IMR-90 (cell line): ENCODE measurements around the gene TFIP11. TPM values are rescaled to one million over a fixed set of nuclear protein-coding genes. Genes with fewer than 3 reads are reported as not detected.

Experiments used
- ATAC-seq: fragments of 200-7000 bp; cut with Tn5 transposase; 2 replicates; pipeline ENCODE4 v1.9.1; 2020; ENCODE audit warnings: low read depth, mild to moderate bottlenecking, moderate library complexity
- BruUV-seq: library from RNA; stranded (reverse); fragments of 400-500 nt; replicated peaks from 2 replicates; lab custom pipeline; 2021; lab: Mats Ljungman, UMichigan
- CTCF ChIA-PET: fragments of 300-600 bp; formaldehyde crosslinking; extraction: SDS; loops from one replicate; lab custom pipeline; 2021; ENCODE audit warnings: antibody characterized with exemption; lab: Yijun Ruan, JAX
- POLR2A ChIA-PET: fragments of 300-600 bp; sonication (Branson Sonifier 250); formaldehyde crosslinking; loops from one replicate; lab custom pipeline; 2022; ENCODE audit warnings: antibody characterized with exemption; ENCODE audit not compliant: unreplicated experiment; lab: Charles Lee
- DNase-seq: peaks from one replicate; pipeline ENCODE4 v3.0.0; 2013
- H2AFZ ChIP-seq: replicated peaks from 2 replicates; pipeline ENCODE3; 2013; ENCODE audit warnings: low read length, mild to moderate bottlenecking; ENCODE audit not compliant: poor library complexity
- H2AK5ac ChIP-seq: 2 replicates; pipeline ENCODE4 v1.6.1; 2013; ENCODE audit warnings: low read depth, low read length, inconsistent platforms
- H2AK9ac ChIP-seq: replicated peaks from 2 replicates; pipeline ENCODE3; 2013; ENCODE audit warnings: mild to moderate bottlenecking, low read depth, low read length, moderate library complexity; ENCODE audit not compliant: poor library complexity
- H2BK120ac ChIP-seq: 2 replicates; pipeline ENCODE4 v1.6.1; 2013; ENCODE audit warnings: low read depth, low read length, inconsistent platforms
- H2BK15ac ChIP-seq: 3 replicates; pipeline ENCODE4 v1.6.1; 2013; ENCODE audit warnings: low read depth, low read length, inconsistent platforms
- H2BK20ac ChIP-seq: 2 replicates; pipeline ENCODE4 v1.6.1; 2013; ENCODE audit warnings: low read depth, mild to moderate bottlenecking, inconsistent platforms, low read length, moderate library complexity
- H2BK5ac ChIP-seq: 2 replicates; pipeline ENCODE4 v1.6.1; 2013; ENCODE audit warnings: mild to moderate bottlenecking, low read depth, low read length, inconsistent platforms; ENCODE audit not compliant: poor library complexity, severe bottlenecking
- H3K14ac ChIP-seq: replicated peaks from 2 replicates; pipeline ENCODE4 v1.6.1; 2013; ENCODE audit warnings: low read depth, low read length, inconsistent platforms
- H3K18ac ChIP-seq: 2 replicates; pipeline ENCODE4 v1.6.1; 2013; ENCODE audit warnings: low read depth, low read length, control low read depth
- H3K23ac ChIP-seq: 2 replicates; pipeline ENCODE4 v1.6.1; 2013; ENCODE audit warnings: low read depth, low read length, inconsistent platforms
- H3K27ac ChIP-seq: 2 replicates; pipeline ENCODE4 v1.5.1; 2013; ENCODE audit warnings: mild to moderate bottlenecking, control low read depth, low read length; ENCODE audit not compliant: insufficient read depth
- H3K27me3 ChIP-seq: 2 replicates; pipeline ENCODE4 v1.6.1; 2013; ENCODE audit warnings: low read length; ENCODE audit not compliant: control insufficient read depth, insufficient read depth
- H3K36me3 ChIP-seq: 2 replicates; pipeline ENCODE4 v1.6.1; 2013; ENCODE audit warnings: low read length, mixed read lengths; ENCODE audit not compliant: control insufficient read depth, insufficient read depth
- H3K4ac ChIP-seq: 2 replicates; pipeline ENCODE4 v1.6.1; 2013; ENCODE audit warnings: low read depth, low read length, inconsistent platforms
- H3K4me1 ChIP-seq: 2 replicates; pipeline ENCODE4 v1.6.1; 2013; ENCODE audit warnings: low read length, mixed read lengths; ENCODE audit not compliant: control insufficient read depth, insufficient read depth
- H3K4me2 ChIP-seq: 2 replicates; pipeline ENCODE4 v1.6.1; 2013; ENCODE audit warnings: low read depth, mild to moderate bottlenecking, control low read depth, low read length, moderate library complexity
- H3K4me3 ChIP-seq: 2 replicates; pipeline ENCODE4 v1.5.1; 2013; ENCODE audit warnings: low read depth, mild to moderate bottlenecking, control low read depth, low read length, moderate library complexity; ENCODE audit not compliant: insufficient read depth
- H3K56ac ChIP-seq: 2 replicates; pipeline ENCODE4 v1.6.1; 2013; ENCODE audit warnings: low read length, inconsistent platforms; ENCODE audit not compliant: insufficient read depth; ENCODE audit errors: extremely low read depth
- H3K79me1 ChIP-seq, 2 experiments: 2 replicates each; pipeline ENCODE4 v1.6.1; 2013; ENCODE audit warnings: low read length in 2 of 2, inconsistent platforms in 1 of 2, low read depth in 1 of 2
- H3K9ac ChIP-seq: 2 replicates; pipeline ENCODE4 v1.6.1; 2013; ENCODE audit warnings: low read depth, low read length, control low read depth
- H3K9me1 ChIP-seq: 2 replicates; pipeline ENCODE4 v1.6.1; 2013; ENCODE audit warnings: low read length, inconsistent platforms; ENCODE audit not compliant: insufficient read depth
- H3K9me3 ChIP-seq: 2 replicates; pipeline ENCODE4 v1.6.1; 2013; ENCODE audit warnings: low read length; ENCODE audit not compliant: control insufficient read depth, insufficient read depth
- H4K20me1 ChIP-seq: 2 replicates; pipeline ENCODE4 v1.6.1; 2013; ENCODE audit warnings: low read length, inconsistent platforms; ENCODE audit not compliant: insufficient read depth
- H4K5ac ChIP-seq: 2 replicates; pipeline ENCODE4 v1.6.1; 2013; ENCODE audit warnings: mild to moderate bottlenecking, low read depth, low read length, control low read depth
- H4K8ac ChIP-seq, 2 experiments: 2 replicates each; pipeline ENCODE4 v1.6.1; 2013; ENCODE audit warnings: low read depth in 2 of 2, low read length in 2 of 2, control low read depth in 1 of 2, inconsistent platforms in 1 of 2
- H4K91ac ChIP-seq: 2 replicates; pipeline ENCODE4 v1.6.1; 2013; ENCODE audit warnings: low read depth, low read length, inconsistent platforms; ENCODE audit not compliant: insufficient read depth
- BHLHE40 ChIP-seq: fragments of 150-350 bp; IDR thresholded peaks from 2 replicates; pipeline ENCODE4 v1.6.1; 2016; ENCODE audit warnings: mild to moderate bottlenecking, low read depth, low read length
- CEBPB ChIP-seq: IDR thresholded peaks from 2 replicates; pipeline ENCODE4 v1.6.1; 2012; ENCODE audit warnings: low read depth, low read length, improper control_type of control experiment
- CHD1 ChIP-seq: IDR thresholded peaks from 2 replicates; pipeline ENCODE4 v1.6.1; 2012; ENCODE audit warnings: low read depth, low read length, improper control_type of control experiment
- FOS ChIP-seq: fragments of 150-350 bp; IDR thresholded peaks from 2 replicates; pipeline ENCODE4 v1.6.1; 2016; ENCODE audit warnings: low read depth, low read length
- MAFK ChIP-seq: IDR thresholded peaks from 2 replicates; pipeline ENCODE4 v1.6.1; 2012; ENCODE audit warnings: low read depth, low read length, improper control_type of control experiment
- MAZ ChIP-seq: IDR thresholded peaks from 2 replicates; pipeline ENCODE4 v1.6.1; 2012; ENCODE audit warnings: low read depth, mild to moderate bottlenecking, low read length, improper control_type of control experiment, moderate library complexity, borderline replicate concordance
- MXI1 ChIP-seq: IDR thresholded peaks from 2 replicates; pipeline ENCODE4 v1.6.1; 2012; ENCODE audit warnings: low read depth, mild to moderate bottlenecking, low read length, moderate library complexity, borderline replicate concordance
- NFE2L2 ChIP-seq: fragments of 150-350 bp; IDR thresholded peaks from 2 replicates; pipeline ENCODE4 v1.6.1; 2016; ENCODE audit warnings: low read depth, mild to moderate bottlenecking, low read length
- POLR2A ChIP-seq: IDR thresholded peaks from 2 replicates; pipeline ENCODE4 v1.6.1; 2012; ENCODE audit warnings: mild to moderate bottlenecking, low read depth, low read length
- RAD21 ChIP-seq: IDR thresholded peaks from 2 replicates; pipeline ENCODE4 v1.6.1; 2012; ENCODE audit warnings: low read length, improper control_type of control experiment
- RCOR1 ChIP-seq: IDR thresholded peaks from 2 replicates; pipeline ENCODE4 v1.6.1; 2012; ENCODE audit warnings: mild to moderate bottlenecking, low read length, improper control_type of control experiment; ENCODE audit not compliant: insufficient replicate concordance
- RFX5 ChIP-seq: IDR thresholded peaks from 2 replicates; pipeline ENCODE4 v1.8.0; 2012; ENCODE audit warnings: low read depth, mild to moderate bottlenecking, low read length, moderate library complexity
- SMC3 ChIP-seq: fragments of 150-350 bp; IDR thresholded peaks from 2 replicates; pipeline ENCODE4 v1.6.1; 2016; ENCODE audit warnings: low read depth, mild to moderate bottlenecking, antibody characterized with exemption, low read length, moderate library complexity
- WGBS, 2 experiments: methylation state at CpG; one replicate each; pipeline versions ENCODE4 v1.1.5 to v1.1.7; 2013; ENCODE audit warnings: missing lambda C conversion rate in 2 of 2; ENCODE audit not compliant: insufficient read length in 1 of 2; ENCODE audit errors: extremely low coverage in 2 of 2; 5-methylcytosine and 5-hydroxymethylcytosine counted together
- dilution Hi-C: fragments of 300-500 bp; cut with HindIII; formaldehyde crosslinking; loops from one replicate; pipeline ENCODE4 v1.14.3; 2018; ENCODE audit warnings: low sequenced_read_pairs; ENCODE audit not compliant: unreplicated experiment
- in situ Hi-C: fragments of 300-500 bp; cut with MboI; formaldehyde crosslinking; loops from 3 replicates; pipeline ENCODE4 v1.14.3; 2019; ENCODE audit warnings: low sequenced_read_pairs, inconsistent platforms, mixed read lengths
- intact Hi-C: fragments of 100-400 bp; cut with micrococcal nuclease; formaldehyde crosslinking; loops from 2 replicates; pipeline ENCODE4 v1.10.0; 2022
- polyA plus RNA-seq, 3 experiments: library from polyadenylated mRNA; depleted of rRNA; stranded (reverse); fragments of >200 nt; gene quantifications; 2 replicates each; pipeline ENCODE4 v1.2.3, GENCODE V29; 2012; ENCODE audit warnings: low replicate concordance in 1 of 3
- total RNA-seq: library from RNA; depleted of rRNA; stranded (reverse); fragments of >200 nt; gene quantifications from 2 replicates; pipeline ENCODE4 v1.2.3, GENCODE V29; 2012
- TF ChIP-seq, protein P1 (sequence below): fragments of 150-350 bp; IDR thresholded peaks from 2 replicates; pipeline ENCODE4 v1.6.1; 2017; ENCODE audit warnings: mild to moderate bottlenecking, antibody characterized with exemption, low read length, low read depth
- TF ChIP-seq, protein P2 (sequence below): conservative IDR thresholded peaks from 2 replicates; pipeline ENCODE4 v1.5.1; 2012; ENCODE audit warnings: mild to moderate bottlenecking, low read depth, low read length, improper control_type of control experiment
- TF ChIP-seq, protein P3 (sequence below): fragments of 150-350 bp; IDR thresholded peaks from 2 replicates; pipeline ENCODE4 v1.6.1; 2016; ENCODE audit warnings: low read depth, mild to moderate bottlenecking, low read length, moderate library complexity, borderline replicate concordance

Gene TFIP11
- total and polyA plus RNA-seq, 2 of the 4 experiments (the other 2 are of a cell fraction): 22.5 to 43.2 TPM

DNA sequence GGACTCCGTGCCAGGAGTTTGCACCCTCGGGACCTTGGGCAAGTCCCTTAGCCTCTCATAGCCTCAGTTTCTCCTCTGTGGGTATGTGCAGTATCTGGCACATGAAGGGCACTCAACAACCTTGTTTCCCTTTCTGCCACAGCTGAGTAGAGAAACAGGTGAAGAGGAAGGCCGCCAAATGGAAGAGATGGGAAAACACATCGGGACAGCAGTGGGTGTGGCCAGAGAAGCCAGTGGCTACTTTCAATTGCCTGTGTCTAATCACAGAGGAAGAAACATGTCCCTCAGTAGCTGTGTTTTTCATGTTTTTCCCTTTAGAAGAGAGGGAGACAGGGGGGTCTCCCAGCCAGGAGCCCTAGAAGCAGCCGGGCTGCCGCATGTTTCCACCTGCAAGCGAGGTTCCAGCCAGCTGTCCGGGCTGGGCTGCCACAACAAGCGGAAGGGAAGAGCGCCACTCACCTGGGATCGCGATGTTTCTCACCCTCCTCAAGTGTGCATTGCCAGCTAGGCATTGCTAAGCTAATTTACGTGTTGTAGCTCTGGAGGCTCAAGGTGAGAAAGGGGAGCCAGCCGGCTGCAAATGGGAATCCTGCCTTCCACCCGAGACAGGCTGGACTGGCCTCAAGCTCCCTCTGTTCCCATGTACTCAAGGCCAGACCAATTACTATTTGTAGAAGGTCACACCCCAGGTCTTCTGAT, 66.5 kb downstream of the TFIP11 start:
- POLR2A ChIA-PET: no interaction called here
- ATAC-seq (no peak), DNase-seq (no peak)
- CTCF ChIA-PET: no interaction called here
- Histone ChIP-seq H3K4me3 (no peak overlapping the region), H2BK15ac (no peak overlapping the region), H3K4me2 (no peak overlapping the region), H2BK5ac (no peak overlapping the region), H4K8ac (no peak overlapping the region), H3K27me3 (no peaks in the 10 kb centered on the region), H3K36me3 (peaks cover 2% of the 10 kb centered on the region; the same call in 1 of the 2 replicates), H4K20me1 (no peaks in the 10 kb centered on the region), H3K9ac (no peak overlapping the region), H3K18ac (no peak overlapping the region), H3K79me1 (no peaks in the 10 kb centered on the region), H4K5ac (no peak overlapping the region), H3K56ac (no peak overlapping the region), H3K4me1 (no peaks in the 10 kb centered on the region; the same call in 1 of the 2 replicates), H2BK120ac (no peak overlapping the region), H2AK5ac (no peak overlapping the region), H3K9me3 (no peaks in the 10 kb centered on the region), H2BK20ac (no peak overlapping the region), H3K14ac (no peak overlapping the region), H3K27ac (no peak overlapping the region), H3K4ac (no peak overlapping the region), H4K91ac (no peak overlapping the region), H3K9me1 (no peaks in the 10 kb centered on the region), H2AK9ac (no peak overlapping the region), H3K23ac (no peak overlapping the region), H2AFZ (no peak overlapping the region)
- in situ Hi-C loops (no loop called here), dilution Hi-C loops (no loop called here), intact Hi-C loops (no loop called here)
- 73% methylated on average over 8 of the region's 15 CpGs; no CpG with 5 or more reads in 1 of the 2 experiments for WGBS, 2 experiments
- TF ChIP-seq RFX5 (no peak), RCOR1 (no peak), RAD21 (no peak), NFE2L2 (no peak), CHD1 (no peak), FOS (no peak), MXI1 (no peak), BHLHE40 (no peak), SMC3 (no peak), MAFK (no peak), POLR2A (no peak), CEBPB (no peak), MAZ (no peak)
- TF ChIP-seq, protein P1, sequence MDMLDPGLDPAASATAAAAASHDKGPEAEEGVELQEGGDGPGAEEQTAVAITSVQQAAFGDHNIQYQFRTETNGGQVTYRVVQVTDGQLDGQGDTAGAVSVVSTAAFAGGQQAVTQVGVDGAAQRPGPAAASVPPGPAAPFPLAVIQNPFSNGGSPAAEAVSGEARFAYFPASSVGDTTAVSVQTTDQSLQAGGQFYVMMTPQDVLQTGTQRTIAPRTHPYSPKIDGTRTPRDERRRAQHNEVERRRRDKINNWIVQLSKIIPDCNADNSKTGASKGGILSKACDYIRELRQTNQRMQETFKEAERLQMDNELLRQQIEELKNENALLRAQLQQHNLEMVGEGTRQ: no peak
- TF ChIP-seq, protein P2, sequence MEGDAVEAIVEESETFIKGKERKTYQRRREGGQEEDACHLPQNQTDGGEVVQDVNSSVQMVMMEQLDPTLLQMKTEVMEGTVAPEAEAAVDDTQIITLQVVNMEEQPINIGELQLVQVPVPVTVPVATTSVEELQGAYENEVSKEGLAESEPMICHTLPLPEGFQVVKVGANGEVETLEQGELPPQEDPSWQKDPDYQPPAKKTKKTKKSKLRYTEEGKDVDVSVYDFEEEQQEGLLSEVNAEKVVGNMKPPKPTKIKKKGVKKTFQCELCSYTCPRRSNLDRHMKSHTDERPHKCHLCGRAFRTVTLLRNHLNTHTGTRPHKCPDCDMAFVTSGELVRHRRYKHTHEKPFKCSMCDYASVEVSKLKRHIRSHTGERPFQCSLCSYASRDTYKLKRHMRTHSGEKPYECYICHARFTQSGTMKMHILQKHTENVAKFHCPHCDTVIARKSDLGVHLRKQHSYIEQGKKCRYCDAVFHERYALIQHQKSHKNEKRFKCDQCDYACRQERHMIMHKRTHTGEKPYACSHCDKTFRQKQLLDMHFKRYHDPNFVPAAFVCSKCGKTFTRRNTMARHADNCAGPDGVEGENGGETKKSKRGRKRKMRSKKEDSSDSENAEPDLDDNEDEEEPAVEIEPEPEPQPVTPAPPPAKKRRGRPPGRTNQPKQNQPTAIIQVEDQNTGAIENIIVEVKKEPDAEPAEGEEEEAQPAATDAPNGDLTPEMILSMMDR: no peak
- TF ChIP-seq, protein P3, sequence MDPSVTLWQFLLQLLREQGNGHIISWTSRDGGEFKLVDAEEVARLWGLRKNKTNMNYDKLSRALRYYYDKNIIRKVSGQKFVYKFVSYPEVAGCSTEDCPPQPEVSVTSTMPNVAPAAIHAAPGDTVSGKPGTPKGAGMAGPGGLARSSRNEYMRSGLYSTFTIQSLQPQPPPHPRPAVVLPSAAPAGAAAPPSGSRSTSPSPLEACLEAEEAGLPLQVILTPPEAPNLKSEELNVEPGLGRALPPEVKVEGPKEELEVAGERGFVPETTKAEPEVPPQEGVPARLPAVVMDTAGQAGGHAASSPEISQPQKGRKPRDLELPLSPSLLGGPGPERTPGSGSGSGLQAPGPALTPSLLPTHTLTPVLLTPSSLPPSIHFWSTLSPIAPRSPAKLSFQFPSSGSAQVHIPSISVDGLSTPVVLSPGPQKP: no peak
- BruUV-seq: no TSS peak
